Stimulated activated CD8-positive, alpha-beta memory T cell treated with anti-CD3 and anti-CD28 coated beads, Interleukin-2, amount 100 ng/mL, for 1 hour (primary cell): ENCODE data around the gene NAALADL2.
"Not testable (repeated sequence)": the region's sequence is repeated elsewhere in the genome, so short reads cannot be mapped to it uniquely, and the experiment has no call there.

ENCODE experiments used
- DNase-seq, 2 donors: peaks; one replicate each; pipeline ENCODE4 v3.0.0-alpha.2; 2020; ENCODE audit warnings: low read depth in 2 of 2

The NAALADL2 gene

GRCh38 chr3:175131866-175132265 lies 272.7 kb downstream of the NAALADL2 start:
- not testable (repeated sequence) for DNase-seq

- DNase-seq: not testable (repeated sequence)
Measured at GRCh38 chr3:175132706-175133105, 273.6 kb downstream of the NAALADL2 start.

DNA sequence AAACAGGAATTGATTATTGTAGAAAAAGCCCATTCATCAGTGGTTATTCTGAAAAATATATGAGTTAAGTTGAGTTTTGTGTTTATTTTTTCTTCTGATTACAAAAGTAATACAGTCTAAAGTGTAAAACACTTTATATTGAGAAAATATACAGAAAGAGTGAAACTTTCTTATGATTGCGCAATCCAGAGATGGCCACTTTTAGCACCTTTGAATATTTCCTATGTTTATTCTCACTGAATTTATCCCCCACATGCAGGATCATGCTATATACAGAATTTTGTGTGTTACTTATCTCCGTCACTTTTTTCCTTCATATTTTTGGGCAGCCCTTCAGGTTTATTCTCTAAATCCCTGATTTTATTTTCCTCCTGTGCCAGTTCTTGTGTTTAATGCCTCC lies 285.2 kb downstream of the NAALADL2 start:
- no peak for DNase-seq

DNA sequence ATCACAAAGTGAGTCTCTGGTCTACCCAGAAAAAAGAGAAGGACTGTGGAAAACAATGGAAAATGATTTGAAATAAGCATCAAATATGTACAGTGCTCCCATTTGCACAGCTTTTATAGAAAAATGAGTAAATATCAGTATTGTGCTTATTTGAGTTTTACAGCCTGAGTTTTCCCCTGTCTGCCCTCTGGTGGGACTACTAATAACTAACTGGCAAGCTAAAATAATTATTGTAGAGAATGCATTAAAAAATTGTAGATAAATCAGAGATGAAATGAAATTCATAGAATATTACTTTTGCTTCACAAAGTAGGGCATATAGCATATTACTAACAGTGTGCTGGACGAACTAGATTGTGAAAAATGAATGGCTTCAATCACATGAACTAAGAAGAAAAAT lies 287.1 kb downstream of the NAALADL2 start:
- no peak for DNase-seq

- no peak for DNase-seq
Measured at GRCh38 chr3:175149675-175150074, 290.5 kb downstream of the NAALADL2 start.

DNA sequence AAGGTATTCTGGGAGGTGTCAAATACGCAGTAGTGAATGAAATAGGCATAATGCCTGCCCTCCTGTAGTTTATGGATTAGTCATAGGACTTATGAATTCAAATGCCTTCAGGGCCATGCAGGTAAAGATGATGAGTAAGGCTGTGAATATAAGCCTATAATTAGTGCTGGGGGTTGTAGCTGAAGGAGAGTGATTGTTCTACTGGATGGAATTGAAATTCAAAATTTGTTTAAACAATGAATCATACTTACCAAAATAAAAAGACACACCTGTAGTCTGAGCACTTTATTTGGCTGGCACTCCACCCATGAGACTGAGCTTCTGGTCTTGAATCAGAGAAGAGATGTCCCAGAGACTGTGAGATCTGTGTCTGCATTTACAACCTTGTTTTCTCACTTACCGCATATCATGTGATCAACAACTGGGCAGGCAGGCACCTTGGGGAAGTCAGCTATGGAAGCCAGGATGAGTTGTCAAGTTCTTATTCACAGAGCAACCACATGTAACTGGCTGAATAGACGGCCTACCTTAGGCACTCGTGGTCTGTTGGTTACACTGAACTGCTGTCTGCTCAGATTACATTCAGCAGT lies 291.8 kb downstream of the NAALADL2 start:
- DNase-seq: no peak

GRCh38 chr3:175153595-175153994 lies 294.5 kb downstream of the NAALADL2 start:
- no peak for DNase-seq

GRCh38 chr3:175155172-175155571 lies 296.0 kb downstream of the NAALADL2 start:
- no peak for DNase-seq

DNA sequence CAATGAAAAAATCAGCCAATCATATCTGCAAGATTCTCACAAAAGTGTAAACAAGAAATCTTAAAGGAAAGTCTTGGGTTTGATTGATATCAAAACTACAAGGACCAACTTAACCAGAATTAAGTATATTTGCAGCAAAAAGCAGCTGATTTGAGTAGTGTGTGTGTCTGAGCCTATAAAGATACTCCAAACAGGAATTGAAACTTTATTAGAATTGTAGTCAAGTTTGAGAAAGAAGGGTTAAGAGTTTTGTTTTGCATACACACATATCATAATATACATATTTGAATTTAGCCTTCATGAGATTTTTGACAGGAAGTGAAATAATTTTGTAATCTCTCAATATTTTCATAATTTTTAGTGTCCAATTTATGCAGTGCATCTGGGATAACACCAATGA lies 300.1 kb downstream of the NAALADL2 start:
- no peak for DNase-seq

DNA sequence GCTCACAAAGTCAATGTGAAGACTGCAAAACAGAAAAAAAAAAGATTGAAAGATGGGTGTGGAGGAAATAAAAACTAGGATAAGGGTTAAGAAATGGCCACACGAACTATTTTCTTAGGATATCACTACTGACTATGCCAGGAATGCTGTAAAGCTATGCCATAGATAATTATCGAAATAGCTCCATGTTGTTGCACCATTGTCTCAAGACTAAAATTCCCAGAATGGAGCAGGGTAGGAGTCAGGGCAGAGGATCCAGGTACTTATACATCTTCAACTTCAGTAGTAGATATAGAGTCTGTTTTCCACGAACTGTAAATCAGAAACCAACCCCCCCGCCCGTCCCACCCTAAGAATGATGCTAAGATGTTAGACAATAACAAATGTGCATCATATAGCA lies 302.2 kb downstream of the NAALADL2 start:
- no peak for DNase-seq

GRCh38 chr3:175163686-175164085 lies 304.6 kb downstream of the NAALADL2 start:
- DNase-seq: no peak

- not testable (repeated sequence) for DNase-seq
Measured at GRCh38 chr3:175173117-175173516, 314.0 kb downstream of the NAALADL2 start.

GRCh38 chr3:175176556-175176955 lies 317.4 kb downstream of the NAALADL2 start:
- DNase-seq: no peak

DNA sequence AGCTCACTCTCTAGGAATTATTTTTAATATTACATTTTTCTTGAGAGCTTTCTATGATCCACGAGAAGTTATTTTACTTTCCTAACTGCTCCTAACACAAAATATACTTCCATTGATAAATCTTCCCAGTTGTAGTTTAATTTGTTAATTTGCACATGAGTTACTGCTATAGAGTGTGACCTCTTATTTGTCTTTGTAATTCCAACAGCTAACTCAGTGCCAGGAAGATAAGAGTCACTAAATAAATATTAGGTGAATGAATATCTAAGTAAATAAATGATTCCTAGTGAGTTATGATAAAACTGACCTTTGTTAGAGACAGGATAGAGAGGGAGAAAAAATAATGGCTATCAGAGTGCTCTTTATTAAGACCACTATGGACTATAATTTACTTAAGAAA lies 319.9 kb downstream of the NAALADL2 start:
- no peak for DNase-seq

- DNase-seq: no peak
Measured at GRCh38 chr3:175184392-175184791, 325.3 kb downstream of the NAALADL2 start.

DNA sequence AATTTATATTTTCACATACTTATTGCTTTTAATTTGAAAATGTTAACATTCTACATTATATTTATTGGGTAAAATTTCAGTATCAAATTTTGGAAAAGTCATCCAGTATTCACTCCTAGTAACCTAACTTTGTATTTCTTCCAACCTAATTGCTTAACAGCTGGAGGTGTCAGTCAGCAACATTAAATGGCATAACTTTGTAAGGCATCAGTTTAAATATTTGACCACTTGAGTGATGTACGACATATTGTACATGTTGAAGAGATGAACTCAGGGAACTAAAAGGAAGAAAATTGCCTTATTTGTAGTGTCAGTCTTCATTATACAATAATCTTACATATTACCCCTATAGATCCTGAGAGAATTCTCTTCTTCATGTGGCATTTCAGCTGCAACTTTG lies 326.8 kb downstream of the NAALADL2 start:
- no peak for DNase-seq

DNA sequence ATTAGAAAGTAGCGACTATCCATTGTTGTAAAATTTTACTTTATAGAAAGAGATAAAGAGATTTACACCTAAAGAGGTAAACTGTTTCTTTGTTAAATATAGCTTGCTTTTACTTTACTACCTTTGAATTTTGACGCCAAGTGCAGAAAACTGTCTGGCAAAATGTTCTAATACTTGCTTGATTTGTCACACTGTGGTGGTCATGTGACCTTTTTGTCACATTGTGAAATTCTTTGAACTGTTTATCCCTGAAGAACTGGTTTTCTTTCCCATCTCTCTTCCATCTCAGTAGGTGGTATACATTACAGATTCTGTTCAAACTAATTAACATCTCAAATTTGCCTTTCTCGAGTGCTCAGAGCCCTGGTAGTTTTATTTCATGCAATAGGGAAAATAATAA lies 327.4 kb downstream of the NAALADL2 start:
- no peak for DNase-seq

GRCh38 chr3:175187586-175187985 lies 328.5 kb downstream of the NAALADL2 start:
- no peak for DNase-seq

GRCh38 chr3:175192536-175192935 lies 333.4 kb downstream of the NAALADL2 start:
- no peak for DNase-seq

DNA sequence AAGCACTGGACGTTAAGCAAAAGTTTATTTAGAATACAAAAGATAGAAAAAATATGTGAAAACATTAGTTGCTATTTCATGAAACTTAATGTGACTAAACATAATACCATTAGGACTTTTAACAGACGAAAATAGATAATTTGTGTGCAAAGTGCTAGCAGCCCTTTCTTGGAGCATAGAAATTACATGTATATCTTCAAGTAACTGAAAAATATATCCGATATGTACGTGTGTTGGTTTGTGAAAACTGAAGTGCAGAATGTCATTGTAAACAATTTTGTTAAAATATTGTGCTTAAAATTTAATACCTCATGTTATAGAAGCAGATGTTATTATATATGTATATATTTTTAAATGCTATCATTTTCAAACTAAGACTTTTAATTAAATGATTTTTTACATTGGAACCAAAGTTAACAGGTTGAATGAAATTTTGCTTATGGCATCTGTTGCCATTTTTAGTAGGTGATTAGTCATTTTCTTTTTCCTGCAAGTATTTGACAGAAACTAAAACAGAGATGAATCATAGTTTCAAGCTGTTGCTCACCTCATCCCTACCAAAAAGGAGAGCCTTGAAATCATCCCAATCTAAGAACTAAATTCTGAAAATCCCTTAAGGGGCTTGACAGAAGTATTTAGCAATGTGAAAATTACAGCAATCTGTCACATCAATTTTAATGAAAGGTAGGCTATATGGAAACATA lies 334.8 kb downstream of the NAALADL2 start:
- DNase-seq: no peak

GRCh38 chr3:175198991-175199783 lies 340.1 kb downstream of the NAALADL2 start:
- DNase-seq: no peak

GRCh38 chr3:175199961-175200360 lies 340.8 kb downstream of the NAALADL2 start:
- no peak for DNase-seq
